Measurements from ENCODE around the gene NUP93.
"Not testable (repeated sequence)": the region's sequence is repeated elsewhere in the genome, so short reads cannot be mapped to it uniquely, and the experiment has no call there.

NUP93 gene

GRCh38 chr16:56710181-56710737 lies 19.7 kb upstream of the NUP93 start:
- TF ChIP-seq CTCF (IDR thresholded peaks at IDR 0.05): no peak
- Histone ChIP-seq H3K9me3 (no peaks in the 10 kb centered on the region), H3K27ac (no peak overlapping the region), H3K36me3 (no peaks in the 10 kb centered on the region), H3K27me3 (peaks cover 0 to 6% of the 10 kb centered on the region in 2 donors), H3K4me3 (no peak overlapping the region), H3K4me1 (no peaks in the 10 kb centered on the region)
- intact Hi-C loops (cut with DNase I; ENCODE audit: low total_unique reads): no loop called here
- DNase-seq: no peak

GRCh38 chr16:56711862-56712261 lies 18.1 kb upstream of the NUP93 start:
- Histone ChIP-seq H3K27me3 (peaks cover 0 to 8% of the 10 kb centered on the region in 2 donors), H3K9me3 (no peaks in the 10 kb centered on the region), H3K36me3 (no peaks in the 10 kb centered on the region), H3K4me3 (no peak overlapping the region), H3K27ac (no peak overlapping the region), H3K4me1 (no peaks in the 10 kb centered on the region)
- no peak for TF ChIP-seq CTCF (IDR thresholded peaks at IDR 0.05)
- intact Hi-C loops (cut with DNase I; ENCODE audit: low total_unique reads): no loop called here
- DNase-seq: no peak

- intact Hi-C loops (cut with DNase I; ENCODE audit: low total_unique reads): no loop called here
- no peak for DNase-seq
- TF ChIP-seq CTCF (IDR thresholded peaks at IDR 0.05): no peak
Measured at GRCh38 chr16:56713794-56714193, 16.1 kb upstream of the NUP93 start.

GRCh38 chr16:56715126-56715525 lies 14.8 kb upstream of the NUP93 start:
- Histone ChIP-seq H3K4me1 (no peaks in the 10 kb centered on the region), H3K4me3 (no peak overlapping the region), H3K27me3 (peaks cover 0 to 6% of the 10 kb centered on the region in 2 donors), H3K27ac (no peak overlapping the region), H3K9me3 (no peaks in the 10 kb centered on the region), H3K36me3 (no peaks in the 10 kb centered on the region)
- no peak for DNase-seq
- no peak for TF ChIP-seq CTCF (IDR thresholded peaks at IDR 0.05)
- intact Hi-C loops (cut with DNase I; ENCODE audit: low total_unique reads): no loop called here

More at GRCh38 chr16:56713794-56714193, 16.1 kb upstream of the NUP93 start:
- H3K27ac ChIP-seq: no peak overlapping the region
- peaks cover 0 to 6% of the 10 kb centered on the region in 2 donors for H3K27me3 ChIP-seq
- no peak overlapping the region for H3K4me3 ChIP-seq
- H3K36me3 ChIP-seq: no peaks in the 10 kb centered on the region
- no peaks in the 10 kb centered on the region for H3K4me1 ChIP-seq
- no peaks in the 10 kb centered on the region for H3K9me3 ChIP-seq

GRCh38 chr16:56716761-56717160 lies 13.2 kb upstream of the NUP93 start:
- intact Hi-C loops (cut with DNase I; ENCODE audit: low total_unique reads): no loop called here
- Histone ChIP-seq H3K4me3 (no peak overlapping the region), H3K36me3 (no peaks in the 10 kb centered on the region), H3K9me3 (no peaks in the 10 kb centered on the region), H3K27me3 (peaks cover 0 to 6% of the 10 kb centered on the region in 2 donors), H3K27ac (no peak overlapping the region), H3K4me1 (no peaks in the 10 kb centered on the region)
- DNase-seq: no peak
- no peak for TF ChIP-seq CTCF (IDR thresholded peaks at IDR 0.05)

- H3K36me3 ChIP-seq; H3K4me1 ChIP-seq; H3K9me3 ChIP-seq; DNase-seq; H3K27ac ChIP-seq; H3K4me3 ChIP-seq; intact Hi-C loops (cut with DNase I; ENCODE audit: low total_unique reads); H3K27me3 ChIP-seq: not testable (repeated sequence)
Measured at GRCh38 chr16:56717532-56717931, 12.4 kb upstream of the NUP93 start.

Data from tibial artery (tissue), 4 donors.